HG03196 (cell line): Measurements from ENCODE around the gene BIRC5.

ENCODE experiments used
- ATAC-seq: cut with Tn5 transposase; IDR thresholded peaks from one replicate; pipeline ENCODE4 v1.9.1; 2021; ENCODE audit not compliant: unreplicated experiment

Gene BIRC5

DNA sequence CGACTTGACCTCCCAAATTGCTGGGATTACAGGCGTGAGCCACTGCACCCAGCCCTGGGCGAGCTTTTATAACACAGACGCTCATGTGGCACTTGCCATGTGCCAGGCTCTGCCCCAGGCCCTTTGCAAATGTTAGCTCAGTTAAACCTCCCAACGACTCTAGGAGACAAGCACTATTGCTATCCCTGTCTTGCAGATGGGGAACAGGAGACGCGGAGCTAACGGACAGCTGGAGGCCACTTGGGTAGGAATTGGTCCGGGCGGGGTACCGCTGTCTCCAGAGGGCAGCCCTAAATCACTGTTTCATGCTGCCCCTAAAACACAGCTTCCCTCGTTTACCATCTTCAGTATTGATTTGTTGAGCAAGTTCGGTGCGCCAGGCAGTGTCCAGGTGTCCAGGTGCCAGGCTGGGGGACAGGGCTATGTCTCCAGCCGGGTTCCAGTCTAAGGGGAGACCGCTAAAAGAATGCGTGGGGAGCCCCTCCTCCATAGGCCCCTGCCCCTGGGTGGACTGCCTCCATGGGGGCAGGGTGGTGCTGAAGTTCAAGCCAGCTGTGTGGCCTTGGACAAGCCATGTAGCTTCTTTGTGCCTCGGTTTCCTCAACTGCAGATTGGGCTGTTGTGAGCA is 41.1 kb downstream of the BIRC5 start:
- no peak for ATAC-seq

DNA sequence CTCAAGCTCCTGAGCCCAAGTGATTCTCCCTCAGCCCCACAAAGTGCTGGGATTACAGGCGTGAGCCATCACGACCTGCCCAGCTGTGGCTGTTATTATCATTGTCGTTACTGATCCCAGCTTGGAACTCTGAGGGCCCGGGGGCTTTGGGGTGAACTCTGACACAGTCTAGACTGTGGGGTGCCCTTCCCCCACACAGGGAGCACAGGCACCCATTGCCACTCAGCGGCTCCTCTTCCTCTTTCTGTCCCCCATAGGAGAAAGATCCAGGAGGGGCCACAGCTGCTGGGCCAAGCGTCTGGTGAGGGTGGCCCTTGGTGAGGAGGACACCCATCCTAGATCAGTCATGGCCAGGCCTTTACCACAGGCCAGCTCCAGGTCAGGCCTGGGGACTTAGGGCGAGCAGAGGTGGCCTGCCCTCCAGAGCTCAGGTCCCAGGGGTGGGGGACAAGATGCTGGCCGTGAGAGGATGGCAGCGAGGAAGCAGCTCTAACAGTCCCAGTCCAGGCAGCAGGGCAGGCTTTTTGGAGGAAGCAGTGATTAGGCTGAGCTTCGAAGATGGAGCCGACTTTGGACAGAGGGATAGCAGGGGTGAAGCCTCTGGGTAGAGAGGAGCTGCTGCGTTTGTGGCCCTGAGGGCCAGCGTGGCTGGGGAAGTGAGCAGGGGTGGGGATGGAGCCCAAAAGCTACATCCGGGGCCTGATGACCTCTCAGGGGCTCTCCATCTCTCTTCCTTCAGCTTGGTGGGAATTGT is 42.1 kb downstream of the BIRC5 start:
- no peak for ATAC-seq

- no peak for ATAC-seq
Measured at GRCh38 chr17:78256707-78257591, 42.9 kb downstream of the BIRC5 start.

GRCh38 chr17:78257810-78258322 is 43.8 kb downstream of the BIRC5 start:
- ATAC-seq: no peak

DNA sequence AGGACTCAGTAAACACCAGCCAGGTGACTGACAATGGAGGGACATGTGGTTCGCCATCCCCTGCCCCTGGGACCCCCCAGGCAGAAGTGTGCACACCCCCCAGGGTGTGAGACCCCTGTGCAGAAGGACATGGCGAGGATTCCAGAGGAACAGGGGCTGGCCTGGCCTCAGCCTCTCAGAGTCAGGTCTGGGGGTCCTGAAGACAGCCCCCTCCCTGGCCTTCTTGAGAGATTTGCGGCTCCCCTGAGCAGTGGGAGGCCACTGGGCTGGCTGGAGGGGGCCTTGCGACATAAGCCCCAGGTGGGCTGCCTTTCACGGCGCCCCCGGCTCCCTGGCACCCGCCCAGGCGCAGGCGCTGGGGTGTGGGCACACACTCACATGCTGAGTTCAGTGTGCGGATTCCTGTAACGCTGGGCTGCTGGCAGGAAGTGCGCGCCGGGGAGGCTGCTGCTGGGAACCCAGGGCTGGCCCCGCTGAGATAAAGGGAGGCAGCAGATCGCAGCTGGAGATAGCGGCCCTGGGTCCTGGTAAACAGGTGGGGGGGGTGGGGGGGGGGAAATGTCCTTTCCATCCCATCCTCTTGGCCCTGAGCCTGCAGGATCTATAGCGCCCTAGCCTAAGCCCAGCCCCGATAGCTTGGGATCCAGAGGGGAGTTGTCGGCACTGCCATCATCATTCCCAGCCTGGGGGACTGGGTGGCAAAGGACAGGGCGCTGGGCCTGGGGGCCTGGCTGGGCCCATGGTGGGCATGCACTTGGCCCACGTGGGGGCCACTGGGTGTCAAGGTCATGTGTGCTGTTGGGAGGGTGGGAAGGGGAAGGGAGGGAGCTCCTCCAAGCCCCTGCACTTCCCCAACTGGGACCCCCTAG is 44.5 kb downstream of the BIRC5 start:
- no peak for ATAC-seq

DNA sequence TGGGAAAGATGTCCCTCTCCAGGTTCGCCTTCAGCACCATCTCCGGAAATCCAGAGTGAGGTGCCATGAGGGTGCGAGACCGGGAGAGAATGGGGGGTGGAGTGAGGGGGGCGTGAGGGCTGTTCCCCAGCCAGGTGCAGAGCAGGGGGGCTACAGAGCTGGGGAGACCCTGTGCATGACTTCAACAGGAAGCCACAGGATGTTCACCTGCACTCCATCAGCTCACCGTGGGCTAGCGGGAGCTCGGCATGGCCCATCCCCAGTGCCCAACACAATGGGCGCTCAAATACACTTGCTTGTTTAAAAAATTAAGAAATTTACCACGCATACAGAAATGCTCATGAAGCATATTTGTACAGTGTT is 45.1 kb downstream of the BIRC5 start:
- no peak for ATAC-seq

- no peak for ATAC-seq
Measured at GRCh38 chr17:78263063-78263735, 49.1 kb downstream of the BIRC5 start.

- ATAC-seq: no peak
Measured at GRCh38 chr17:78263736-78264340, 49.8 kb downstream of the BIRC5 start.

- no peak for ATAC-seq
Measured at GRCh38 chr17:78264590-78264989, 50.5 kb downstream of the BIRC5 start.

- ATAC-seq: no peak
Measured at GRCh38 chr17:78265121-78265520, 51.1 kb downstream of the BIRC5 start.

DNA sequence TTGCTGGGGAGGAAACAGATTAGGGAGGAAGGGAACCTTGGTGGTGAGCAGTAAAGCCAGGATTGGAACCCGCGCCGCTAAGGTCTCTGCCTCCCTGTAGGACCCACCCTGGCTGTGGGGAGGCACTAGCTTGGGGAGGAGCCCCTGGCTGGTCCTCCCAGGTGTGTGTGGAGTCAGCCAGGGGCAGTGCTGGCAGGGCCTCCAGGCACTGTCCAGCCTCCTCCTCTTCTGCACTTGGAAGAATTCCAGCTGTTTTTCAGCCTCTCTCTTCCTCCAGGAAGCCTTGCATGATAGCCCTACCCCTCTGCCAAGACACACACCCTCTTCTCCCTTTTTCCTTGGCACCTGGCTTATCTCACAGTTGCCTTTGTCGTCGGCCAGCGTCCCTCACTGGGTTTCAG is 52.2 kb downstream of the BIRC5 start:
- ATAC-seq: no peak

GRCh38 chr17:78266771-78267170 is 52.7 kb downstream of the BIRC5 start:
- ATAC-seq: no peak

GRCh38 chr17:78267253-78268073 is 53.4 kb downstream of the BIRC5 start:
- ATAC-seq: no peak

- no peak for ATAC-seq
Measured at GRCh38 chr17:78268191-78268874, 54.3 kb downstream of the BIRC5 start.

GRCh38 chr17:78268951-78269905 is 55.2 kb downstream of the BIRC5 start:
- ATAC-seq: no peak

GRCh38 chr17:78269955-78270381 is 55.9 kb downstream of the BIRC5 start:
- no peak for ATAC-seq
